ENCODE data around the gene RPL22. TPM values are rescaled to one million over a fixed set of nuclear protein-coding genes. Genes with fewer than 3 reads are reported as not detected.

Gene RPL22
- total RNA-seq, 1 experiment from 2014 or later = 441 TPM

DNA sequence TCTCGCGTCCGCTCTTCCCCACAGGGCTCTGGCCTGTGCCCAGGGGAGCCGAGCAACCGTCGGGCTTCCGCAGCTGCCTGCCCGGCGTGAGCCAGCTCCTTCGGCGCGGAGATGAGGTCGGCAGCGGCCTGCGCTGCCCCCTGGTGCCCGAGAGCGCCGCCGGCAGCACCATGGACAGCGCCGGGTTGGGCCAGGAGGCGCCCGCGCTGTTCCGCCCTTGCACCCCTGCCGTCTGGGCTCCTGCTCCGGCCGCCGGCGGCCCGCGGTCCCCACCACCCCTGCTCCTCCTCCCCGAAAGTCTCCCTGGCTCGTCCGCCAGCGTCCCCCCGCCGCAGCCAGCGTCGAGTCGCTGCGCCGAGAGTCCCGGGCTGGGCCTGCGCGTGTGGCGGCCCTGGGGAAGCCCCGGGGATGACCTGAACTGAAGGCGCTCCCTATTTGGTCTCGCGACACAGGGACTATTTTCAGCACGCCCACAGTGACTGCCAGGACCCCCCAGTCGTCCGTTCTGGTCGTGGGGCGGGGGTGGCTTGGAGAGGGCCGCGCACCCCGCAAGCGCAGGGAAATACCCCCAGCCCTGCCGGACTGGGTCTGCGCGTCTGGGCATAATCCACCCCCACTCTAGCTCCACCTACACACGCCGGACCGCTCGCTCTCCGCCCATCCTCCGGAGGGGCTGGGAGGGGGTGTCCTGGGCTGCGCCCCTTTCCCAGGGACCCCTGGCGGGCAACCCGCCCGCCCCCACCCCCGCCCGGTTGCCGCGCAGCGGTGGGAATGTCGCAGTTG, 45.9 kb upstream of the RPL22 start (continued):
- TF ChIP-seq IRF2 (CRISPR knock-in tag; IDR thresholded peaks at IDR 0.05; ENCODE audit: borderline replicate concordance, low read depth) (peak; percentile 60; the same call in 1 of the 2 replicates), SMAD3 (CRISPR knock-in tag; IDR thresholded peaks at IDR 0.05; ENCODE audit: borderline replicate concordance) (peak; percentile 98), TEAD4 (CRISPR knock-in tag; IDR thresholded peaks at IDR 0.05) (peak; percentile 95), GTF2I (CRISPR knock-in tag; conservative IDR thresholded peaks at IDR 0.05) (no peak), ZNF121 (CRISPR knock-in tag; IDR thresholded peaks at IDR 0.05) (no peak), TCF7 (CRISPR knock-in tag; IDR thresholded peaks at IDR 0.05; ENCODE audit: low read depth) (peak; percentile 97), FOXK1 (CRISPR knock-in tag; IDR thresholded peaks at IDR 0.05) (peak; percentile 95), ETV6 (CRISPR knock-in tag; IDR thresholded peaks at IDR 0.05) (peak; percentile 99), GABPB1 (CRISPR knock-in tag; IDR thresholded peaks at IDR 0.05) (peak; percentile 84), FOXP1 (CRISPR knock-in tag; IDR thresholded peaks at IDR 0.05; ENCODE audit: borderline replicate concordance) (peak; percentile 99), NFYB (CRISPR knock-in tag; conservative IDR thresholded peaks at IDR 0.05; ENCODE audit: low read depth) (peak; percentile 51; the same call in 1 of the 2 replicates), TP53 (CRISPR knock-in tag; IDR thresholded peaks at IDR 0.05) (peak; percentile 97; the same call in 1 of the 2 replicates)
- TF ChIP-seq, protein P1, sequence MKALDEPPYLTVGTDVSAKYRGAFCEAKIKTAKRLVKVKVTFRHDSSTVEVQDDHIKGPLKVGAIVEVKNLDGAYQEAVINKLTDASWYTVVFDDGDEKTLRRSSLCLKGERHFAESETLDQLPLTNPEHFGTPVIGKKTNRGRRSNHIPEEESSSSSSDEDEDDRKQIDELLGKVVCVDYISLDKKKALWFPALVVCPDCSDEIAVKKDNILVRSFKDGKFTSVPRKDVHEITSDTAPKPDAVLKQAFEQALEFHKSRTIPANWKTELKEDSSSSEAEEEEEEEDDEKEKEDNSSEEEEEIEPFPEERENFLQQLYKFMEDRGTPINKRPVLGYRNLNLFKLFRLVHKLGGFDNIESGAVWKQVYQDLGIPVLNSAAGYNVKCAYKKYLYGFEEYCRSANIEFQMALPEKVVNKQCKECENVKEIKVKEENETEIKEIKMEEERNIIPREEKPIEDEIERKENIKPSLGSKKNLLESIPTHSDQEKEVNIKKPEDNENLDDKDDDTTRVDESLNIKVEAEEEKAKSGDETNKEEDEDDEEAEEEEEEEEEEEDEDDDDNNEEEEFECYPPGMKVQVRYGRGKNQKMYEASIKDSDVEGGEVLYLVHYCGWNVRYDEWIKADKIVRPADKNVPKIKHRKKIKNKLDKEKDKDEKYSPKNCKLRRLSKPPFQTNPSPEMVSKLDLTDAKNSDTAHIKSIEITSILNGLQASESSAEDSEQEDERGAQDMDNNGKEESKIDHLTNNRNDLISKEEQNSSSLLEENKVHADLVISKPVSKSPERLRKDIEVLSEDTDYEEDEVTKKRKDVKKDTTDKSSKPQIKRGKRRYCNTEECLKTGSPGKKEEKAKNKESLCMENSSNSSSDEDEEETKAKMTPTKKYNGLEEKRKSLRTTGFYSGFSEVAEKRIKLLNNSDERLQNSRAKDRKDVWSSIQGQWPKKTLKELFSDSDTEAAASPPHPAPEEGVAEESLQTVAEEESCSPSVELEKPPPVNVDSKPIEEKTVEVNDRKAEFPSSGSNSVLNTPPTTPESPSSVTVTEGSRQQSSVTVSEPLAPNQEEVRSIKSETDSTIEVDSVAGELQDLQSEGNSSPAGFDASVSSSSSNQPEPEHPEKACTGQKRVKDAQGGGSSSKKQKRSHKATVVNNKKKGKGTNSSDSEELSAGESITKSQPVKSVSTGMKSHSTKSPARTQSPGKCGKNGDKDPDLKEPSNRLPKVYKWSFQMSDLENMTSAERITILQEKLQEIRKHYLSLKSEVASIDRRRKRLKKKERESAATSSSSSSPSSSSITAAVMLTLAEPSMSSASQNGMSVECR (CRISPR knock-in tag; IDR thresholded peaks at IDR 0.05; ENCODE audit: borderline replicate concordance) = peak; percentile 100
- TF ChIP-seq, protein P2, sequence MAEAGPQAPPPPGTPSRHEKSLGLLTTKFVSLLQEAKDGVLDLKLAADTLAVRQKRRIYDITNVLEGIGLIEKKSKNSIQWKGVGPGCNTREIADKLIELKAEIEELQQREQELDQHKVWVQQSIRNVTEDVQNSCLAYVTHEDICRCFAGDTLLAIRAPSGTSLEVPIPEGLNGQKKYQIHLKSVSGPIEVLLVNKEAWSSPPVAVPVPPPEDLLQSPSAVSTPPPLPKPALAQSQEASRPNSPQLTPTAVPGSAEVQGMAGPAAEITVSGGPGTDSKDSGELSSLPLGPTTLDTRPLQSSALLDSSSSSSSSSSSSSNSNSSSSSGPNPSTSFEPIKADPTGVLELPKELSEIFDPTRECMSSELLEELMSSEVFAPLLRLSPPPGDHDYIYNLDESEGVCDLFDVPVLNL (CRISPR knock-in tag; IDR thresholded peaks at IDR 0.05; ENCODE audit: borderline replicate concordance, low read depth) = peak; percentile 91
- TF ChIP-seq, protein P3, sequence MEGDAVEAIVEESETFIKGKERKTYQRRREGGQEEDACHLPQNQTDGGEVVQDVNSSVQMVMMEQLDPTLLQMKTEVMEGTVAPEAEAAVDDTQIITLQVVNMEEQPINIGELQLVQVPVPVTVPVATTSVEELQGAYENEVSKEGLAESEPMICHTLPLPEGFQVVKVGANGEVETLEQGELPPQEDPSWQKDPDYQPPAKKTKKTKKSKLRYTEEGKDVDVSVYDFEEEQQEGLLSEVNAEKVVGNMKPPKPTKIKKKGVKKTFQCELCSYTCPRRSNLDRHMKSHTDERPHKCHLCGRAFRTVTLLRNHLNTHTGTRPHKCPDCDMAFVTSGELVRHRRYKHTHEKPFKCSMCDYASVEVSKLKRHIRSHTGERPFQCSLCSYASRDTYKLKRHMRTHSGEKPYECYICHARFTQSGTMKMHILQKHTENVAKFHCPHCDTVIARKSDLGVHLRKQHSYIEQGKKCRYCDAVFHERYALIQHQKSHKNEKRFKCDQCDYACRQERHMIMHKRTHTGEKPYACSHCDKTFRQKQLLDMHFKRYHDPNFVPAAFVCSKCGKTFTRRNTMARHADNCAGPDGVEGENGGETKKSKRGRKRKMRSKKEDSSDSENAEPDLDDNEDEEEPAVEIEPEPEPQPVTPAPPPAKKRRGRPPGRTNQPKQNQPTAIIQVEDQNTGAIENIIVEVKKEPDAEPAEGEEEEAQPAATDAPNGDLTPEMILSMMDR (IDR thresholded peaks at IDR 0.05) = peak; percentile 39; the same call in 1 of the 2 replicates
- TF ChIP-seq, protein P4, sequence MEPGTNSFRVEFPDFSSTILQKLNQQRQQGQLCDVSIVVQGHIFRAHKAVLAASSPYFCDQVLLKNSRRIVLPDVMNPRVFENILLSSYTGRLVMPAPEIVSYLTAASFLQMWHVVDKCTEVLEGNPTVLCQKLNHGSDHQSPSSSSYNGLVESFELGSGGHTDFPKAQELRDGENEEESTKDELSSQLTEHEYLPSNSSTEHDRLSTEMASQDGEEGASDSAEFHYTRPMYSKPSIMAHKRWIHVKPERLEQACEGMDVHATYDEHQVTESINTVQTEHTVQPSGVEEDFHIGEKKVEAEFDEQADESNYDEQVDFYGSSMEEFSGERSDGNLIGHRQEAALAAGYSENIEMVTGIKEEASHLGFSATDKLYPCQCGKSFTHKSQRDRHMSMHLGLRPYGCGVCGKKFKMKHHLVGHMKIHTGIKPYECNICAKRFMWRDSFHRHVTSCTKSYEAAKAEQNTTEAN (CRISPR knock-in tag; IDR thresholded peaks at IDR 0.05) = peak; percentile 96
- TF ChIP-seq, protein P5, sequence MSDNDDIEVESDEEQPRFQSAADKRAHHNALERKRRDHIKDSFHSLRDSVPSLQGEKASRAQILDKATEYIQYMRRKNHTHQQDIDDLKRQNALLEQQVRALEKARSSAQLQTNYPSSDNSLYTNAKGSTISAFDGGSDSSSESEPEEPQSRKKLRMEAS (CRISPR knock-in tag; IDR thresholded peaks at IDR 0.05) = peak; percentile 73; the same call in 1 of the 2 replicates
- TF ChIP-seq, protein P6, sequence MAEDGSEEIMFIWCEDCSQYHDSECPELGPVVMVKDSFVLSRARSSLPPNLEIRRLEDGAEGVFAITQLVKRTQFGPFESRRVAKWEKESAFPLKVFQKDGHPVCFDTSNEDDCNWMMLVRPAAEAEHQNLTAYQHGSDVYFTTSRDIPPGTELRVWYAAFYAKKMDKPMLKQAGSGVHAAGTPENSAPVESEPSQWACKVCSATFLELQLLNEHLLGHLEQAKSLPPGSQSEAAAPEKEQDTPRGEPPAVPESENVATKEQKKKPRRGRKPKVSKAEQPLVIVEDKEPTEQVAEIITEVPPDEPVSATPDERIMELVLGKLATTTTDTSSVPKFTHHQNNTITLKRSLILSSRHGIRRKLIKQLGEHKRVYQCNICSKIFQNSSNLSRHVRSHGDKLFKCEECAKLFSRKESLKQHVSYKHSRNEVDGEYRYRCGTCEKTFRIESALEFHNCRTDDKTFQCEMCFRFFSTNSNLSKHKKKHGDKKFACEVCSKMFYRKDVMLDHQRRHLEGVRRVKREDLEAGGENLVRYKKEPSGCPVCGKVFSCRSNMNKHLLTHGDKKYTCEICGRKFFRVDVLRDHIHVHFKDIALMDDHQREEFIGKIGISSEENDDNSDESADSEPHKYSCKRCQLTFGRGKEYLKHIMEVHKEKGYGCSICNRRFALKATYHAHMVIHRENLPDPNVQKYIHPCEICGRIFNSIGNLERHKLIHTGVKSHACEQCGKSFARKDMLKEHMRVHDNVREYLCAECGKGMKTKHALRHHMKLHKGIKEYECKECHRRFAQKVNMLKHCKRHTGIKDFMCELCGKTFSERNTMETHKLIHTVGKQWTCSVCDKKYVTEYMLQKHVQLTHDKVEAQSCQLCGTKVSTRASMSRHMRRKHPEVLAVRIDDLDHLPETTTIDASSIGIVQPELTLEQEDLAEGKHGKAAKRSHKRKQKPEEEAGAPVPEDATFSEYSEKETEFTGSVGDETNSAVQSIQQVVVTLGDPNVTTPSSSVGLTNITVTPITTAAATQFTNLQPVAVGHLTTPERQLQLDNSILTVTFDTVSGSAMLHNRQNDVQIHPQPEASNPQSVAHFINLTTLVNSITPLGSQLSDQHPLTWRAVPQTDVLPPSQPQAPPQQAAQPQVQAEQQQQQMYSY (CRISPR knock-in tag; IDR thresholded peaks at IDR 0.05) = peak; percentile 62
- TF ChIP-seq, protein P7, sequence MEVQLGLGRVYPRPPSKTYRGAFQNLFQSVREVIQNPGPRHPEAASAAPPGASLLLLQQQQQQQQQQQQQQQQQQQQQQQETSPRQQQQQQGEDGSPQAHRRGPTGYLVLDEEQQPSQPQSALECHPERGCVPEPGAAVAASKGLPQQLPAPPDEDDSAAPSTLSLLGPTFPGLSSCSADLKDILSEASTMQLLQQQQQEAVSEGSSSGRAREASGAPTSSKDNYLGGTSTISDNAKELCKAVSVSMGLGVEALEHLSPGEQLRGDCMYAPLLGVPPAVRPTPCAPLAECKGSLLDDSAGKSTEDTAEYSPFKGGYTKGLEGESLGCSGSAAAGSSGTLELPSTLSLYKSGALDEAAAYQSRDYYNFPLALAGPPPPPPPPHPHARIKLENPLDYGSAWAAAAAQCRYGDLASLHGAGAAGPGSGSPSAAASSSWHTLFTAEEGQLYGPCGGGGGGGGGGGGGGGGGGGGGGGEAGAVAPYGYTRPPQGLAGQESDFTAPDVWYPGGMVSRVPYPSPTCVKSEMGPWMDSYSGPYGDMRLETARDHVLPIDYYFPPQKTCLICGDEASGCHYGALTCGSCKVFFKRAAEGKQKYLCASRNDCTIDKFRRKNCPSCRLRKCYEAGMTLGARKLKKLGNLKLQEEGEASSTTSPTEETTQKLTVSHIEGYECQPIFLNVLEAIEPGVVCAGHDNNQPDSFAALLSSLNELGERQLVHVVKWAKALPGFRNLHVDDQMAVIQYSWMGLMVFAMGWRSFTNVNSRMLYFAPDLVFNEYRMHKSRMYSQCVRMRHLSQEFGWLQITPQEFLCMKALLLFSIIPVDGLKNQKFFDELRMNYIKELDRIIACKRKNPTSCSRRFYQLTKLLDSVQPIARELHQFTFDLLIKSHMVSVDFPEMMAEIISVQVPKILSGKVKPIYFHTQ (CRISPR knock-in tag; IDR thresholded peaks at IDR 0.05) = no peak
